Measurements from ENCODE around the gene ARL9.
A peak's percentile ranks its signal among the peaks of the same experiment; 100 is the strongest.

Gene ARL9

GRCh38 chr4:56544573-56545131 is 39.1 kb downstream of the ARL9 start:
- H3K4me3 ChIP-seq = peak overlapping the region; percentile 36 to 45
- H3K9me3 ChIP-seq = no peaks in the 10 kb centered on the region
- peak; percentile 65 to 83 for DNase-seq
- TF ChIP-seq CTCF (IDR thresholded peaks at IDR 0.05) = peak; percentile 86 to 97
- peaks cover 0 to 10% (median 3%) of the 10 kb centered on the region in 4 donors for H3K4me1 ChIP-seq
- no peaks in the 10 kb centered on the region for H3K36me3 ChIP-seq
- H3K27ac ChIP-seq = no peak overlapping the region
- no peaks in the 10 kb centered on the region for H3K27me3 ChIP-seq
- intact Hi-C loops (cut with DNase I; ENCODE audit: low total_unique reads) = loop anchor here (5.0 to 10.0 kb wide), 2 partner anchors 117 to 250 kb away; no protein-coding TSS in a partner anchor

- no peak for DNase-seq
- Histone ChIP-seq H3K27me3 (no peaks in the 10 kb centered on the region), H3K27ac (no peak overlapping the region), H3K36me3 (no peaks in the 10 kb centered on the region), H3K4me1 (no peaks in the 10 kb centered on the region), H3K4me3 (no peak overlapping the region), H3K9me3 (no peaks in the 10 kb centered on the region)
- no peak for TF ChIP-seq CTCF (IDR thresholded peaks at IDR 0.05)
- intact Hi-C loops (cut with DNase I; ENCODE audit: low total_unique reads) = no loop called here
Measured at GRCh38 chr4:56550642-56551041, 45.1 kb downstream of the ARL9 start.

- no peak for DNase-seq
- Histone ChIP-seq H3K27me3 (no peaks in the 10 kb centered on the region), H3K9me3 (no peaks in the 10 kb centered on the region), H3K4me3 (no peak overlapping the region), H3K27ac (no peak overlapping the region), H3K4me1 (no peaks in the 10 kb centered on the region), H3K36me3 (no peaks in the 10 kb centered on the region)
- no peak for TF ChIP-seq CTCF (IDR thresholded peaks at IDR 0.05)
- intact Hi-C loops (cut with DNase I; ENCODE audit: low total_unique reads) = no loop called here
Measured at GRCh38 chr4:56551516-56551915, 45.9 kb downstream of the ARL9 start.

GRCh38 chr4:56552273-56552672 is 46.7 kb downstream of the ARL9 start:
- no peak overlapping the region for H3K27ac ChIP-seq
- intact Hi-C loops (cut with DNase I; ENCODE audit: low total_unique reads) = no loop called here
- H3K27me3 ChIP-seq = no peaks in the 10 kb centered on the region
- H3K4me1 ChIP-seq = no peaks in the 10 kb centered on the region
- no peak for DNase-seq
- TF ChIP-seq CTCF (IDR thresholded peaks at IDR 0.05) = no peak
- H3K9me3 ChIP-seq = no peaks in the 10 kb centered on the region
- no peak overlapping the region for H3K4me3 ChIP-seq
- H3K36me3 ChIP-seq = no peaks in the 10 kb centered on the region

GRCh38 chr4:56570041-56570440 is 64.5 kb downstream of the ARL9 start:
- Histone ChIP-seq H3K27me3 (no peaks in the 10 kb centered on the region), H3K9me3 (no peaks in the 10 kb centered on the region), H3K4me1 (no peaks in the 10 kb centered on the region), H3K4me3 (no peak overlapping the region), H3K36me3 (no peaks in the 10 kb centered on the region), H3K27ac (no peak overlapping the region)
- DNase-seq = no peak
- intact Hi-C loops (cut with DNase I; ENCODE audit: low total_unique reads) = no loop called here
- no peak for TF ChIP-seq CTCF (IDR thresholded peaks at IDR 0.05)
